ENCODE data around the gene SIK1.
"Not testable (repeated sequence)": the region's sequence is repeated elsewhere in the genome, so short reads cannot be mapped to it uniquely, and the experiment has no call there.

GRCh38 chr21:43398000-43398399, 28.9 kb downstream of the SIK1 start:
- TF ChIP-seq, protein P1, sequence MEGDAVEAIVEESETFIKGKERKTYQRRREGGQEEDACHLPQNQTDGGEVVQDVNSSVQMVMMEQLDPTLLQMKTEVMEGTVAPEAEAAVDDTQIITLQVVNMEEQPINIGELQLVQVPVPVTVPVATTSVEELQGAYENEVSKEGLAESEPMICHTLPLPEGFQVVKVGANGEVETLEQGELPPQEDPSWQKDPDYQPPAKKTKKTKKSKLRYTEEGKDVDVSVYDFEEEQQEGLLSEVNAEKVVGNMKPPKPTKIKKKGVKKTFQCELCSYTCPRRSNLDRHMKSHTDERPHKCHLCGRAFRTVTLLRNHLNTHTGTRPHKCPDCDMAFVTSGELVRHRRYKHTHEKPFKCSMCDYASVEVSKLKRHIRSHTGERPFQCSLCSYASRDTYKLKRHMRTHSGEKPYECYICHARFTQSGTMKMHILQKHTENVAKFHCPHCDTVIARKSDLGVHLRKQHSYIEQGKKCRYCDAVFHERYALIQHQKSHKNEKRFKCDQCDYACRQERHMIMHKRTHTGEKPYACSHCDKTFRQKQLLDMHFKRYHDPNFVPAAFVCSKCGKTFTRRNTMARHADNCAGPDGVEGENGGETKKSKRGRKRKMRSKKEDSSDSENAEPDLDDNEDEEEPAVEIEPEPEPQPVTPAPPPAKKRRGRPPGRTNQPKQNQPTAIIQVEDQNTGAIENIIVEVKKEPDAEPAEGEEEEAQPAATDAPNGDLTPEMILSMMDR (optimal IDR thresholded peaks at IDR 0.05 in 1 of 3, IDR thresholded peaks at IDR 0.05 in 1 of 3, conservative IDR thresholded peaks at IDR 0.05 in 1 of 3; ENCODE audit: extremely low read depth in 1 of 3, insufficient read depth in 2 of 3, low read length in 3 of 3): not testable (repeated sequence)
- TF ChIP-seq EZH2 (IDR thresholded peaks at IDR 0.05; ENCODE audit: low read length): not testable (repeated sequence)
